GM18498 (cell line): ENCODE data around the gene BCL7B.
A peak's percentile ranks its signal among the peaks of the same experiment; 100 is the strongest.
"Not testable (repeated sequence)": the region's sequence is repeated elsewhere in the genome, so short reads cannot be mapped to it uniquely, and the experiment has no call there.

Source experiments
- ATAC-seq: cut with Tn5 transposase; IDR thresholded peaks from one replicate; pipeline ENCODE4 v1.9.1; 2021; ENCODE audit warnings: mild to moderate bottlenecking, moderate library complexity; ENCODE audit not compliant: unreplicated experiment

Gene BCL7B

GRCh38 chr7:73557397-73558257, at the start of gene BCL7B:
Gene BCL7B, minus strand, starts transcription at chr7:73557690. Its CDS starts 112 bp downstream, at chr7:73557578.
- ATAC-seq: peak; percentile 53

- ATAC-seq: no peak
These were observed 48.2 kb upstream of the BCL7B start for GRCh38 chr7:73605601-73606220.

GRCh38 chr7:73602721-73603651, 45.5 kb upstream of the BCL7B start:
- no peak for ATAC-seq

- ATAC-seq: no peak
These were observed 42.4 kb upstream of the BCL7B start for GRCh38 chr7:73599916-73600315.

GRCh38 chr7:73599151-73599882, 41.8 kb upstream of the BCL7B start:
- no peak for ATAC-seq

- no peak for ATAC-seq
These were observed 40.7 kb upstream of the BCL7B start for GRCh38 chr7:73597978-73598782.

GRCh38 chr7:73596191-73597065, 38.9 kb upstream of the BCL7B start:
- ATAC-seq: no peak

- ATAC-seq: no peak
These were observed 37.9 kb upstream of the BCL7B start for GRCh38 chr7:73595358-73595757.

- ATAC-seq: no peak
These were observed 35.9 kb upstream of the BCL7B start for GRCh38 chr7:73593207-73594045.

- ATAC-seq: no peak
These were observed 29.4 kb upstream of the BCL7B start for GRCh38 chr7:73586911-73587310.

- ATAC-seq: no peak
These were observed 27.7 kb upstream of the BCL7B start for GRCh38 chr7:73585196-73585595.

- ATAC-seq: no peak
These were observed 25.2 kb upstream of the BCL7B start for GRCh38 chr7:73582664-73583202.

- not testable (repeated sequence) for ATAC-seq
These were observed 23.5 kb upstream of the BCL7B start for GRCh38 chr7:73581006-73581405.

- peak; percentile 90 for ATAC-seq
These were observed 21.0 kb upstream of the BCL7B start, which contains the start of gene TBL2 for GRCh38 chr7:73578342-73579128. Gene TBL2, minus strand, starts transcription at chr7:73578579. Its CDS starts 30 bp downstream, at chr7:73578549.

- ATAC-seq: peak; percentile 23
These were observed 20.3 kb upstream of the BCL7B start for GRCh38 chr7:73577627-73578341.

- no peak for ATAC-seq
These were observed 16.3 kb upstream of the BCL7B start for GRCh38 chr7:73573791-73574190.
